Nephron progenitor cell (in vitro differentiated cells): ENCODE results near the gene SND1.

Experiments used
- DNase-seq: peaks from one replicate; pipeline ENCODE4 v3.0.0; 2021
- H3K27ac Mint-ChIP-seq: 2 replicates; pipeline ENCODE4 v1.8.0; 2021; ENCODE audit warnings: mild to moderate bottlenecking, moderate library complexity, mixed read lengths
- H3K27me3 Mint-ChIP-seq: 2 replicates; pipeline ENCODE4 v1.8.0; 2021; ENCODE audit warnings: mild to moderate bottlenecking, low read depth, mixed read lengths; ENCODE audit not compliant: poor library complexity
- H3K36me3 Mint-ChIP-seq: 2 replicates; pipeline ENCODE4 v1.8.0; 2021; ENCODE audit warnings: low read depth, mixed read lengths
- H3K4me1 Mint-ChIP-seq: 2 replicates; pipeline ENCODE4 v1.8.0; 2021; ENCODE audit warnings: mixed read lengths
- H3K4me3 Mint-ChIP-seq: 2 replicates; pipeline ENCODE4 v1.8.0; 2021; ENCODE audit warnings: mild to moderate bottlenecking, moderate library complexity, mixed read lengths
- H3K9me3 Mint-ChIP-seq: 2 replicates; pipeline ENCODE4 v1.8.0; 2021; ENCODE audit warnings: mild to moderate bottlenecking, moderate library complexity, mixed read lengths
- CTCF ChIP-seq: fragments of 200-600 bp; sonication (generic); IDR thresholded peaks from 2 replicates; pipeline ENCODE4 v1.5.0; 2021; ENCODE audit warnings: antibody characterized with exemption

SND1 gene

DNA sequence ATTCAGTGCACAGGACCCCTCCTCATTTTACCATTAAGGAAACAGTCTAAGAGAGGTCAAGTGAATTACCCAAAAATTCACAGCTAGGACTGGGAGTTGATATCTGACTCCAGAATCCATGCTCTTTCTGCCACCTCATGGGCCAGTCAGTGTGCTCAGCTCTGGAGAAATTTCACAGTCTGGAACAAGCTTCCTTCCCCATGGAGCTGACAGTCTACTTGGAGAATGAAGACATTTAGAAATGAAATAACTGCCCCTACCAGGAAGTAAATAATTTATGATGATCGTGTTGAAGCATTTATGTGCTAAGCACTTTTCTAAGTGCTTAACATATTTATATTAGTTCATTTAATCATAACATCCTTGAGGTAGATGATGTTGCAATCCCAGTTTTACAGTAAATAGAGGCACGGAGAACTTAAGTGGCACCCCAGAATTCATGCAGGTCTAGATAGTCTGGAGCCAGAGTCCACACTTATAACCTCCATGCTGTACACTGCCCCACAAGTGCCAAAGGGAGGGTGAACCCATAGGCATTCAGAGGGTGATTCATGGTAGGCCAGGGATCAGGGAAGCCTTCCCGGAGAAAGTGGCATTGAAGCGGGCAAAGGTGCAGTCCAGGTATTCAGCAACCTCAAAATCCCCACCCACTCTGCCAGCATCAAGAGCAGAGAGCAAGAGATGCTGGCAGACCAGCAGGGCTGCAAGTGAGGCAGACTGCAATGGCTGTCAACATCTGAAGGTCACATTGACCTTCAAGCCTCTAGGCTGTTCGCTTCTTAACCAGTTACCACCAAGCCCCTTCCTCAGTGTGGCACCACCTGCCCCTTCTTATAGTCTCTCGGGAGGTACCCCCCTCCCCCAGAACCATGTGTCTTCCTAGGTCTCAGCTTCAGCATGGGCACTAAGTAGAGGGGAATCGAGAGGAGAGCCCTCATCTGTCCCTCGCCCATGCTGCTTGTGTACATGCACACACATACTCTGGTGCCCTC, 417.7 kb downstream of the SND1 start:
- no peak for TF ChIP-seq CTCF
- Mint-ChIP-seq H3K36me3 (peaks cover 15% of the 10 kb centered on the region), H3K4me1 (peaks cover 26% of the 10 kb centered on the region), H3K9me3 (no peaks in the 10 kb centered on the region), H3K27me3 (peaks cover 3% of the 10 kb centered on the region), H3K27ac (no peak overlapping the region), H3K4me3 (no peak overlapping the region)
- DNase-seq, result no peak

DNA sequence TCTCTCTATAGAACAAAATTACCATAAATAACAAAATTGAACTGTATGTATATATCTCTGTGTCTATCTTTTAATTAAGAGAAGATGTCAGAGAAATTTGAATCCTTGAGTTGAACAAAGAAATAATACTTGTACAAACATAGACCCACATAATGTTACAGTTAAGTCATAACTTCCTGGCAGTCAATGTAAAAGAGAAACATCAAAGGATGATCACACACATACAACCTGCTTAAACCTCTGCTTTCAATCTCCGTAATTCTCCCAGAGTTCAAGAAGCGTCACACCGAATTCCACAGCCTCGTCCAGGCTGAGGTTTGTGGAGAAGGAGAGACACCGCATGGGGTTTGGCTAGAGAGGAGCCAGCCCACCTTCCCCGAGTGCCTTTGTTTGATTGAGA, 419.4 kb downstream of the SND1 start:
- no peak overlapping the region for H3K4me3 Mint-ChIP-seq
- no peak for TF ChIP-seq CTCF
- H3K9me3 Mint-ChIP-seq, result no peaks in the 10 kb centered on the region
- H3K36me3 Mint-ChIP-seq, result peaks cover 15% of the 10 kb centered on the region
- peaks cover 42% of the 10 kb centered on the region for H3K4me1 Mint-ChIP-seq
- H3K27ac Mint-ChIP-seq, result no peak overlapping the region
- no peak for DNase-seq
- H3K27me3 Mint-ChIP-seq, result peaks cover 6% of the 10 kb centered on the region

- TF ChIP-seq CTCF, result no peak
- Mint-ChIP-seq H3K9me3 (no peaks in the 10 kb centered on the region), H3K36me3 (peaks cover 15% of the 10 kb centered on the region), H3K27me3 (peaks cover 6% of the 10 kb centered on the region), H3K4me3 (no peak overlapping the region), H3K4me1 (peaks cover 46% of the 10 kb centered on the region), H3K27ac (no peak overlapping the region)
- no peak for DNase-seq
These were observed 419.8 kb downstream of the SND1 start for GRCh38 chr7:128071801-128072200.

- no peaks in the 10 kb centered on the region for H3K9me3 Mint-ChIP-seq
- peaks cover 15% of the 10 kb centered on the region for H3K36me3 Mint-ChIP-seq
- H3K4me1 Mint-ChIP-seq, result peaks cover 49% of the 10 kb centered on the region
- no peak for TF ChIP-seq CTCF
- H3K27me3 Mint-ChIP-seq, result peaks cover 6% of the 10 kb centered on the region
- DNase-seq, result no peak
- H3K4me3 Mint-ChIP-seq, result no peak overlapping the region
- no peak overlapping the region for H3K27ac Mint-ChIP-seq
These were observed 421.8 kb downstream of the SND1 start for GRCh38 chr7:128073671-128074310.

DNA sequence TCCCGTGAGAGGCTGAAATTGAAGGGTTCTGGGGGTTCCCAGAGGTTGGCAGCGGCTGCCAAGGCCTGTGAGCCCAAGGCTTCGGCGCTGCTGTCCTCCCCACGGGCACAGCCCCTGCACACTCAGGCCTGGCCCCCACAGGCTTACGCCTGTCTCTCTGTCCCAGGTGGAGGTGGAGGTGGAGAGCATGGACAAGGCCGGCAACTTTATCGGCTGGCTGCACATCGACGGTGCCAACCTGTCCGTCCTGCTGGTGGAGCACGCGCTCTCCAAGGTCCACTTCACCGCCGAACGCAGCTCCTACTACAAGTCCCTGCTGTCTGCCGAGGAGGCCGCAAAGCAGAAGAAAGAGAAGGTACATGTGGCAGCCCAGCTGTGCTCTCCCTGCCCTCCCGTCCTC, 422.3 kb downstream of the SND1 start:
- H3K9me3 Mint-ChIP-seq, result no peaks in the 10 kb centered on the region
- peaks cover 6% of the 10 kb centered on the region for H3K27me3 Mint-ChIP-seq
- H3K36me3 Mint-ChIP-seq, result peaks cover 15% of the 10 kb centered on the region
- no peak overlapping the region for H3K4me3 Mint-ChIP-seq
- H3K27ac Mint-ChIP-seq, result no peak overlapping the region
- no peak for DNase-seq
- no peak for TF ChIP-seq CTCF
- peaks cover 49% of the 10 kb centered on the region for H3K4me1 Mint-ChIP-seq
